ENCODE results near the gene GAL. TPM values are rescaled to one million over a fixed set of nuclear protein-coding genes. Genes with fewer than 3 reads are reported as not detected.
A peak's percentile ranks its signal among the peaks of the same experiment; 100 is the strongest.

GAL gene
- total RNA-seq, 1 experiment from 2014 or later = 72.6 TPM

- no peaks in the 10 kb centered on the region for H3K9me3 ChIP-seq
- peak overlapping the region; percentile 62 for H3K4me3 ChIP-seq (ENCODE audit: low read depth, low read length)
- 0 out of 2 replicates have a peak, but pooled peaks cover 8% of the 10 kb centered on the region for H3K4me1 ChIP-seq
- DNase-seq = peak in 1 of 2 experiments; percentile 45
- Mint-ChIP-seq H3K9me3 (ENCODE audit: unreplicated experiment) (no peaks in the 10 kb centered on the region), H3K4me1 (ENCODE audit: low read depth, unreplicated experiment) (peaks cover 7% of the 10 kb centered on the region), H3K36me3 (ENCODE audit: insufficient read depth, unreplicated experiment) (peaks cover 6% of the 10 kb centered on the region), H3K4me3 (ENCODE audit: unreplicated experiment) (peak overlapping the region; percentile 67), H3K27ac (ENCODE audit: unreplicated experiment) (no peak overlapping the region), H3K27me3 (ENCODE audit: insufficient read depth, unreplicated experiment) (no peaks in the 10 kb centered on the region)
- BruUV-seq (replicated peaks) = no TSS peak
- H3K36me3 ChIP-seq (ENCODE audit: control insufficient read depth, insufficient read depth, low read length) = no peaks in the 10 kb centered on the region
- CTCF ChIA-PET = no interaction called here
- H3K27me3 ChIP-seq (replicated peaks; ENCODE audit: control insufficient read depth, insufficient read depth, low read length) = no peaks in the 10 kb centered on the region
- TF ChIP-seq CTCF (IDR thresholded peaks at IDR 0.05; ENCODE audit: insufficient read depth in 1 of 2, low read depth in 1 of 2, low read length in 1 of 2, severe bottlenecking in 1 of 2, unreplicated experiment in 1 of 2) = no peak
- POLR2A ChIA-PET = no interaction called here
- intact Hi-C loops (cut with micrococcal nuclease; ENCODE audit: unreplicated experiment) = no loop called here
Measured at GRCh38 chr11:68683536-68684384, 584 bp upstream of the GAL start.

DNA sequence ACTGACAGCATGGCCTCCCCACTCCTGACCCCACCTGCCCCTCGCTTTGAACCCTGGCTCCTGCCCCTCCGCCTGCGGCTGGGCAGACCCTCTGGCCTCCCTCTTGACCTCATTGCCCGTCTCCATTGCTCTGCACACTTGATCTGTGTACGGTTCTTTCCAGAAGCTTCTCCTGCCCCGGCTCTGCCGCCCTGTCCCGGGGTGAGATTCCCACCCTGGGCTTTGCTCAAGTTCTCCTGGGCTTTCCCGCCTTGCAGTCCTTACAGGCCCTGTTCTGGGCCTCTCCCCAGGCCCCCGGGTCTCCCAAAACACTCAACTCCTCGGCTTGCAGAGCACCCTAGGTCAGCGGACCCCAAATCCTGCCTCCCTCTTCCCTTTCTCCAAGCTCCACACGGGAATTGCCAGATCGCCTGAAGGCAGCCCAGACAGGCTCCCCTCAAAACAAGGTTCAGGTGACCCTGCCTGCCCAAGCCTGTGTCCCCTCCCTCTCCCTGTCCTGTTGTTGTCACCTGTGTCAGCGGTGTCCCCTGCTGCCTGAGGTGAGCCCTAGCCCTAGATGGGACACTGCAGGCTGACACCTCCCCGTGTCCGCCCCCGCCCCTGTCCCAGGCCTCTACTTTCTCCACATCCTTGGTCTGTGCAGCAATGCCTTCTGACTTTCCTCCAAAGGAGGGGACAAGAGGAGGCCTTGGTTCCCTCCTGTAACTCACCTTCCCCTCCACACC, 1.5 kb downstream of the GAL start:
- no peaks in the 10 kb centered on the region for H3K27me3 ChIP-seq (replicated peaks; ENCODE audit: control insufficient read depth, insufficient read depth, low read length)
- BruUV-seq (replicated peaks) = no TSS peak
- Mint-ChIP-seq H3K4me3 (ENCODE audit: unreplicated experiment) (peak overlapping the region; percentile 67), H3K4me1 (ENCODE audit: low read depth, unreplicated experiment) (peaks cover 7% of the 10 kb centered on the region), H3K27ac (ENCODE audit: unreplicated experiment) (no peak overlapping the region), H3K36me3 (ENCODE audit: insufficient read depth, unreplicated experiment) (peaks cover 6% of the 10 kb centered on the region), H3K9me3 (ENCODE audit: unreplicated experiment) (no peaks in the 10 kb centered on the region), H3K27me3 (ENCODE audit: insufficient read depth, unreplicated experiment) (no peaks in the 10 kb centered on the region)
- H3K9me3 ChIP-seq = no peaks in the 10 kb centered on the region
- ChIA-PET POLR2A (no interaction called here), CTCF (no interaction called here)
- H3K4me3 ChIP-seq (ENCODE audit: low read depth, low read length) = no peak overlapping the region
- DNase-seq = no peak
- TF ChIP-seq CTCF (IDR thresholded peaks at IDR 0.05; ENCODE audit: insufficient read depth in 1 of 2, low read depth in 1 of 2, low read length in 1 of 2, severe bottlenecking in 1 of 2, unreplicated experiment in 1 of 2) = no peak
- H3K4me1 ChIP-seq = 0 out of 2 replicates have a peak, but pooled peaks cover 8% of the 10 kb centered on the region
- no peaks in the 10 kb centered on the region for H3K36me3 ChIP-seq (ENCODE audit: control insufficient read depth, insufficient read depth, low read length)
- intact Hi-C loops (cut with micrococcal nuclease; ENCODE audit: unreplicated experiment) = no loop called here

GRCh38 chr11:68686486-68686885, 2.1 kb downstream of the GAL start:
- intact Hi-C loops (cut with micrococcal nuclease; ENCODE audit: unreplicated experiment) = no loop called here
- Histone ChIP-seq H3K4me3 (ENCODE audit: low read depth, low read length) (no peak overlapping the region), H3K4me1 (0 out of 2 replicates have a peak, but pooled peaks cover 8% of the 10 kb centered on the region), H3K27me3 (replicated peaks; ENCODE audit: control insufficient read depth, insufficient read depth, low read length) (no peaks in the 10 kb centered on the region), H3K36me3 (ENCODE audit: control insufficient read depth, insufficient read depth, low read length) (no peaks in the 10 kb centered on the region), H3K9me3 (no peaks in the 10 kb centered on the region)
- Mint-ChIP-seq H3K4me1 (ENCODE audit: low read depth, unreplicated experiment) (peaks cover 7% of the 10 kb centered on the region), H3K27ac (ENCODE audit: unreplicated experiment) (no peak overlapping the region), H3K4me3 (ENCODE audit: unreplicated experiment) (peak overlapping the region; percentile 67), H3K9me3 (ENCODE audit: unreplicated experiment) (no peaks in the 10 kb centered on the region), H3K36me3 (ENCODE audit: insufficient read depth, unreplicated experiment) (peaks cover 11% of the 10 kb centered on the region), H3K27me3 (ENCODE audit: insufficient read depth, unreplicated experiment) (no peaks in the 10 kb centered on the region)
- ChIA-PET CTCF (no interaction called here), POLR2A (no interaction called here)
- TF ChIP-seq CTCF (IDR thresholded peaks at IDR 0.05; ENCODE audit: insufficient read depth in 1 of 2, low read depth in 1 of 2, low read length in 1 of 2, severe bottlenecking in 1 of 2, unreplicated experiment in 1 of 2) = no peak
- DNase-seq = peak in 1 of 2 experiments; percentile 30
- BruUV-seq (replicated peaks) = no TSS peak
